ENCODE data around the gene OTUD7B. TPM values are rescaled to one million over a fixed set of nuclear protein-coding genes. Genes with fewer than 3 reads are reported as not detected.

The OTUD7B gene
- total RNA-seq, 2 experiments from 2014 or later: 2.0 to 2.9 TPM

DNA sequence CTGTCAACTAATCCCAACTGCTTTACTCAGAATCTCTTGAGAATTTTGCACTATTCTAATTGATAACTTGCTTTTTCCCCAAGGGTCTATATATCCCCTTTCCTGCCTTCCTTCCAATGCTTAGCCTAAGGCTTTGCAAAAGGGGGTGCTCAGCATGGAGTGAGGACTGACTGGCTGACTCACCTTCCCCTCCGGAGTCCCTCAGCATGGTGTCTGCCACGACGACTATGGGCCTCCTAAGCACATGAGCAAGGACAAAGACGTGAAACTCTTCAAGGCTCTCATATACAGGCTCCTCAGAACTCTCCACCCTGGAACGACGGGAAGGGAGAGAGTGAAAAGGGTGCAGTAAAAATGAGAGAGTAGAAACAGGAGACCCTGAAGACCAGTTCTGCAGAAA, 60.6 kb downstream of the OTUD7B start:
- Mint-ChIP-seq H3K27ac (no peak overlapping the region), H3K4me3 (no peak overlapping the region), H3K36me3 (ENCODE audit: low read depth) (peaks cover 35% of the 10 kb centered on the region), H3K9me3 (no peaks in the 10 kb centered on the region), H3K27me3 (no peaks in the 10 kb centered on the region), H3K4me1 (ENCODE audit: low read depth) (no peaks in the 10 kb centered on the region)
- Histone ChIP-seq H3K27me3 (ENCODE audit: control insufficient read depth in 1 of 2, insufficient read depth in 2 of 2, low read length in 2 of 2) (no peaks in the 10 kb centered on the region), H3K4me1 (ENCODE audit: insufficient read depth, low read length) (no peaks in the 10 kb centered on the region), H3K4me3 (ENCODE audit: low read length) (no peak overlapping the region), H3K27ac (ENCODE audit: low read depth in 1 of 2, low read length in 2 of 2) (no peak overlapping the region), H3K9me3 (ENCODE audit: control insufficient read depth in 1 of 2, insufficient read depth in 1 of 2, low read length in 2 of 2) (no peaks in the 10 kb centered on the region), H3K36me3 (ENCODE audit: insufficient read depth, low read length) (peaks cover 22% of the 10 kb centered on the region)
- DNase-seq: no peak
- CTCF ChIA-PET: no interaction called here
- intact Hi-C loops (cut with DNase I, micrococcal nuclease): no loop called here
- POLR2A ChIA-PET: no interaction called here
- no peak for ATAC-seq (ENCODE audit: poor library complexity)
- TF ChIP-seq, protein P1, sequence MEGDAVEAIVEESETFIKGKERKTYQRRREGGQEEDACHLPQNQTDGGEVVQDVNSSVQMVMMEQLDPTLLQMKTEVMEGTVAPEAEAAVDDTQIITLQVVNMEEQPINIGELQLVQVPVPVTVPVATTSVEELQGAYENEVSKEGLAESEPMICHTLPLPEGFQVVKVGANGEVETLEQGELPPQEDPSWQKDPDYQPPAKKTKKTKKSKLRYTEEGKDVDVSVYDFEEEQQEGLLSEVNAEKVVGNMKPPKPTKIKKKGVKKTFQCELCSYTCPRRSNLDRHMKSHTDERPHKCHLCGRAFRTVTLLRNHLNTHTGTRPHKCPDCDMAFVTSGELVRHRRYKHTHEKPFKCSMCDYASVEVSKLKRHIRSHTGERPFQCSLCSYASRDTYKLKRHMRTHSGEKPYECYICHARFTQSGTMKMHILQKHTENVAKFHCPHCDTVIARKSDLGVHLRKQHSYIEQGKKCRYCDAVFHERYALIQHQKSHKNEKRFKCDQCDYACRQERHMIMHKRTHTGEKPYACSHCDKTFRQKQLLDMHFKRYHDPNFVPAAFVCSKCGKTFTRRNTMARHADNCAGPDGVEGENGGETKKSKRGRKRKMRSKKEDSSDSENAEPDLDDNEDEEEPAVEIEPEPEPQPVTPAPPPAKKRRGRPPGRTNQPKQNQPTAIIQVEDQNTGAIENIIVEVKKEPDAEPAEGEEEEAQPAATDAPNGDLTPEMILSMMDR (IDR thresholded peaks at IDR 0.05): no peak

DNA sequence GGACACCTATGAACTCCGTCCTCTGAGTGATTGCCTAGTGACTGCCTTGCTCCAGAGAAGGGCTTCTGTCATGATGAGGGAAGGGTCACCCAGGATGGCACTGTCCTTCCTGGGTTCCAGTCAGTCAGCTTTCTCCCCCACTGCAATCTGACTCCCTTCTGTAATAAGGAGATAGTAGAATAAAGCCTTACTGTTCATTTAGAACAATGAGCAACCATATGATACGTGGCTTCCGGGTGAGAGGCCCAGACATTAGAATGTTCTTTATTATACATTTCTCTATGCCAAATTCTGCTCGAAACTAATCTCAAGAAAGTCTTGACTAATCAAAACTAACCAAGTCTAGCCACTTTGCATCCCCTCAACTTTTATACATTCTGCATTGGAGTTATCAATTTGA, 65.3 kb downstream of the OTUD7B start:
- POLR2A ChIA-PET: no interaction called here
- H3K4me3 Mint-ChIP-seq: no peak overlapping the region

DNA sequence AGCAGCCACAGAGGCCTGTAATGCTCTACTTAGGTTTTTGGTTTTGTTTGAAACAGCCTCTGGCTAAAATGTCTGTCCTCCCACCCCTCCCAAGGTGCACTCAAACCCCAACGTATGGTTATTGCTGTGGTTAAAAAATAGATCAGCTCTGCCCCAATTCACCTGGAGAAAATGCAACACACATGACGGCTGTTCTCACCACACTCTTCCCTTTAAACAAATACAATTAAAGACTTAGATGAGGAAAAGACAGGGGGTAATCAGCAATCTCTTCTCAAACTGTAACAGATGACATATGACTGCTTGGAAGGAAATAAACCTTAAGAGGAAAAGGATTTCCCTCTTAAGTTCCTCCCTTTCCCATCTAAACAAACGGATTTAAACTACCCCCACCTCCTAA, 67.6 kb downstream of the OTUD7B start:
- no peak overlapping the region for H3K4me3 Mint-ChIP-seq
- H3K9me3 ChIP-seq (ENCODE audit: control insufficient read depth in 1 of 2, insufficient read depth in 1 of 2, low read length in 2 of 2): no peaks in the 10 kb centered on the region
- H3K27me3 Mint-ChIP-seq: no peaks in the 10 kb centered on the region
- peaks cover 13% of the 10 kb centered on the region for H3K4me1 ChIP-seq (ENCODE audit: insufficient read depth, low read length)
- TF ChIP-seq, protein P1 (IDR thresholded peaks at IDR 0.05): no peak
- intact Hi-C loops (cut with DNase I, micrococcal nuclease): no loop called here
- H3K9me3 Mint-ChIP-seq: no peaks in the 10 kb centered on the region
- H3K27ac Mint-ChIP-seq: no peak overlapping the region
- no peak overlapping the region for H3K27ac ChIP-seq (ENCODE audit: low read depth in 1 of 2, low read length in 2 of 2)
- H3K36me3 ChIP-seq (ENCODE audit: insufficient read depth, low read length): peaks cover 15% of the 10 kb centered on the region
- H3K27me3 ChIP-seq (ENCODE audit: control insufficient read depth in 1 of 2, insufficient read depth in 2 of 2, low read length in 2 of 2): no peaks in the 10 kb centered on the region
- peaks cover 9% of the 10 kb centered on the region for H3K4me1 Mint-ChIP-seq (ENCODE audit: low read depth)
- H3K36me3 Mint-ChIP-seq (ENCODE audit: low read depth): peaks cover 14% of the 10 kb centered on the region
- ChIA-PET POLR2A (interaction anchor here (3.4 kb wide), 1 partner anchor 56 kb away, joined by 14 read pairs; a partner anchor contains a TSS), CTCF (no interaction called here)
- no peak overlapping the region for H3K4me3 ChIP-seq (ENCODE audit: low read length)
- no peak for ATAC-seq (ENCODE audit: poor library complexity)
- no peak for DNase-seq

More for the DNA sequence above, 65.3 kb downstream of the OTUD7B start:
- Histone ChIP-seq H3K27me3 (ENCODE audit: control insufficient read depth in 1 of 2, insufficient read depth in 2 of 2, low read length in 2 of 2) (no peaks in the 10 kb centered on the region), H3K9me3 (ENCODE audit: control insufficient read depth in 1 of 2, insufficient read depth in 1 of 2, low read length in 2 of 2) (no peaks in the 10 kb centered on the region), H3K4me1 (ENCODE audit: insufficient read depth, low read length) (peaks cover 3% of the 10 kb centered on the region), H3K4me3 (ENCODE audit: low read length) (no peak overlapping the region), H3K27ac (ENCODE audit: low read depth in 1 of 2, low read length in 2 of 2) (no peak overlapping the region), H3K36me3 (ENCODE audit: insufficient read depth, low read length) (peaks cover 25% of the 10 kb centered on the region)
- ATAC-seq (ENCODE audit: poor library complexity): no peak
- Mint-ChIP-seq H3K9me3 (no peaks in the 10 kb centered on the region), H3K36me3 (ENCODE audit: low read depth) (peaks cover 30% of the 10 kb centered on the region), H3K4me1 (ENCODE audit: low read depth) (no peaks in the 10 kb centered on the region), H3K27ac (no peak overlapping the region), H3K27me3 (no peaks in the 10 kb centered on the region)
- TF ChIP-seq, protein P1 (IDR thresholded peaks at IDR 0.05): no peak
- DNase-seq: no peak
- intact Hi-C loops (cut with DNase I, micrococcal nuclease): no loop called here
- CTCF ChIA-PET: no interaction called here
